ENCODE results near the gene CFLAR. TPM values are rescaled to one million over a fixed set of nuclear protein-coding genes. Genes with fewer than 3 reads are reported as not detected.

CFLAR gene
- total and polyA plus RNA-seq, 2 of the 13 experiments (the other 11 are each of a cell fraction or from before 2014, with no cell fraction given) = 43.8 to 92.1 TPM

GRCh38 chr2:201071479-201072200, 44.3 kb upstream of the CFLAR start, which contains the start of the genes HYCC2 and NDUFB3 (continued):
- TF ChIP-seq ZNF674 (CRISPR knock-in tag; IDR thresholded peaks at IDR 0.05; ENCODE audit: low read depth) (no peak), ZNF260 (CRISPR knock-in tag; IDR thresholded peaks at IDR 0.05; ENCODE audit: borderline replicate concordance, low read depth) (no peak), SP1 (IDR thresholded peaks at IDR 0.05) (peak; percentile 78; the same call in 1 of the 2 replicates), SP1 (CRISPR knock-in tag; IDR thresholded peaks at IDR 0.05) (peak; percentile 96), FOXJ3 (CRISPR knock-in tag; IDR thresholded peaks at IDR 0.05; ENCODE audit: borderline replicate concordance) (peak; percentile 71; the same call in 1 of the 2 replicates), NFKBIZ (CRISPR knock-in tag; IDR thresholded peaks at IDR 0.05) (peak; percentile 76; the same call in 1 of the 2 replicates), ZHX1 (CRISPR knock-in tag; IDR thresholded peaks at IDR 0.05; ENCODE audit: low read depth) (no peak), ZSCAN12 (CRISPR knock-in tag; IDR thresholded peaks at IDR 0.05) (no peak), KLF11 (CRISPR knock-in tag; IDR thresholded peaks at IDR 0.05) (peak; percentile 95; the same call in 1 of the 2 replicates), RERE (CRISPR knock-in tag; IDR thresholded peaks at IDR 0.05; ENCODE audit: low read depth) (peak; percentile 70), ZNF784 (CRISPR knock-in tag; IDR thresholded peaks at IDR 0.05; ENCODE audit: borderline replicate concordance) (peak; percentile 97), ZNF24 (IDR thresholded peaks at IDR 0.05) (peak; percentile 90), GLI4 (CRISPR knock-in tag; IDR thresholded peaks at IDR 0.05; ENCODE audit: borderline replicate concordance) (peak; percentile 92; the same call in 1 of the 2 replicates), ZNF589 (CRISPR knock-in tag; conservative IDR thresholded peaks at IDR 0.05) (peak; percentile 98), PBX2 (CRISPR knock-in tag; IDR thresholded peaks at IDR 0.05) (peak; percentile 45), SSRP1 (CRISPR knock-in tag; IDR thresholded peaks at IDR 0.05) (no peak)
